SHP77 treated with DMSO at 0.1 percent for 48 hours (cell line): Measurements from ENCODE around the gene KCNMA1.

Experiments used
- DNase-seq: peaks from one replicate; lab custom pipeline; 2025; lab: John Stamatoyannopoulos, UW

KCNMA1 gene

DNA sequence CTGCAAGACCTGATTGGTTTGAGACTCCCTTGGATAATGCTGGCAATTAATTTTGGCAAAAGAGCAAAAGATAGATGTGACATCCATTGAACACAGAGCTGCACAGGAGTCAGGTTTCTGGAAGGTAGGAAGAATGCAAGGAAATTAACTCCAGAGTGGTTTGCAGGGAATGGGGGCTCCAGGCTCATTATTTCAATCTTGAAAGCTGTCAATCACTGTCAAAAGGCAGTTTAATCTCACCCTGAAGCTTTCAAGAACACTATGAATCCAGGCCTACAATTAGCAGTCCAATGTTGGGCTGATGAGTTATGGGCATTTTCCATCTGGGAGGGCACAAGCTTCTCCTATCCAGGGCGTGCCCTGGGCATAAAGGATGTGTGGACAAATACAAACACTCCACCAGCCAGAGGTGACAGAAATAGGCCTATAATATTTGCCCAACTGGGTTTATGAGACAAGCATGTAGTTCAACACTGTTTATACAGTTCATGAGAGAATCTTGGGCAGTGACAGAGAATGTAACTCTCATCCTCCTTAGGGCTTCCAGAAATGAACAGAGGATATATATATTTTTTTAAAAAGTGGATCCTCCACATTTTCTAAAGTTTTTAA lies 80.5 kb downstream of the KCNMA1 start:
- DNase-seq: no peak

DNA sequence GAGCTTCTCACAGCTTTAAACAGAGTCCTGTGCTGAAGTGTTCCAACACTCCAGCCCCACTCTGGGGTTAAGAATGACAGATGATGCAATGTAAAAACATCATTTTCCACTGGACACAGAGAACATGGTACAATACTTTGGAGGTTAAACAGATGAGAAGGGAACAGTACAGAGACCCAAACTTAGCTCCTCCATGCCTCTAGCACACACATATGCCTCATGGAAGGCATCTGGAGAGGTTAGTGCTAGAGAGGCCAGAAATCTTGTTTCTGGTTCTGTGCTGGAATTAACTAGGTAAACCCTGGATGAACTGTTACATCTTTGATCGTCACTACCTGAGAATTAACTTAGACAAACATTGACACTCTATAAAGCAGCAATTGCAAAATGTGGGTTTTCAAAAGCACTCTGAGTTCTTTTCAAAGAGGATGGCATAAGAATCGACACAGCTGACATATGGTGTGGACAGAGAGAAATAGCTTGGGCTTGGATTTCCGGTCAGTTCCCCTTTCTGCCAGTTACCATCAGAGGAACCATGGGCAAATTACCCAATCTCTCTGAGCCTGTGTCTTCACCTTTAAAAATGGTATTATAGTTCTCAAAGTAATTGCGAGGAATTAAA lies 81.9 kb downstream of the KCNMA1 start:
- DNase-seq: no peak

DNA sequence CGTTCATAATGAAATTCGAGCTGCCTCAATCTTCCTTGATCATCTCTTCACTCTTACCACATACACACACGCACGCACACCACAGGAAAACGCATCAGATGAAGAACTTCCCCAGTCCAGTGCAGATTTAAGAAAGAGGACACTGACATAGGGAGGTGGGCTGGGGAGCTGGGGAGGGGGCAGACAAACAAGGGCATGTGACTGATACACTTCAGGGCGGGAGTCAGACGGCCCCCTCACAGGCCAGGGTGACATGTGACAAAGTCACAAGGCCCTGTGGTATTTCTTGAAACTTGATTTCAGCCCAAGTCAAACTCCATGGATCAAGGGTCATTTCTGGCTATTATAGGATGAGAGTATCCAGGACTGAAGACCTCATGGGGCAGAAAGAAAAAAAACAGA lies 82.6 kb downstream of the KCNMA1 start:
- no peak for DNase-seq

DNA sequence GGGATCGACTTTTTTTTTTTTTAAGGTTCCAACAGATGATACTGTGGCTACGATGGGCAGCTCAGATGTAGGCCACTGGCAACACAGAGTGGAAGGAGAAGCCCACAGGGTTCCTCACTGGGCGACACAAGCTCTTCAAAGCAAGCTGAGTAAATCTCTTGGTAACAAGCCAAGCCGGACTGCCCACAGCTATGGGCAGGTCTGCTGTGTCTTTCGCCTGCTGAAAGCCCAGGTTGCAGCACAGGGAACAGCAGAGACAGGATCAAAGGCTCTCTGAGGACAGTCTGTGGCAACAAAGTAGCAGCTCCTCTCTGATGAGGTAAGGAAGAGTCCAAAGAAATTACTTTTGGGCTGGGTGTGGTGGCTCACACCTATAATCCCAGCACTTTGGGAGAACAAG lies 83.6 kb downstream of the KCNMA1 start:
- DNase-seq: no peak

DNA sequence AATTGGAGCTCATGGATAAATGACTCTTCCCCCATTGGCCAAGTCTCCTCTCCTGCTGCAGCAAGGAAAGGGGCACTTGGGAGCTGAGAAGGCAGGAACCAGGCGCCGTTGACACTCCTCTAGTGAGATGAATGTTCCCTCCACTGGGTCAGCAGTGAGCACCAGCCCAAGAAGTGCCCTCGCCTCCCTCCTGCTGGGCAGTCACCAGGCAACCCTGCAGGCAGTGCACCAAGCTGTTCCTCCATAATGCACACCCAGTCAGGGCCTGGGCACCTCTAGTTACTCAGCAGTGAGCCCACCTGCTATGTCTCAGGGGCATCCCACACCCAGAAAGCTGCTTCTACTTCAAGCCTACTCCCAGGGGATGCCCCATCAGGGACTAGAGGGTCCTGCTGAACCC lies 84.3 kb downstream of the KCNMA1 start:
- no peak for DNase-seq

DNA sequence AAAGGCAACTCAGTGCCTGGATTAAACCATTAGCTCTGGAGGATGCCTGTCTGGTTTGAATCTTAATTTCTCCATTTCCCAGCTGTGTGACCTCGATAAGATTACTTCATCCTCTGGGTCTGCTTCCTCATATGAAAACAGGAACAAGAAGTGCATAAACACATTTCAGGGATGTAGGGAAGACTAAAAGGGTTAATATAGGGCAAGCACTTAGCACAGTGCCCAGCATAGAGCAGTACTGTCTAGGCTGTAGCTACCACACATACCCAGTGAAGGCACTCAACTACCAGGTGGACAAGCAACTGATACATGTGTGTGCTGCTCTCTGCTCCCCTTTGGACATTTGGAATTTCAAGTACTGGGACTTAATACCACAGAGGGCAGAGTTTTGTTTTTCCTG lies 85.4 kb downstream of the KCNMA1 start:
- no peak for DNase-seq

DNA sequence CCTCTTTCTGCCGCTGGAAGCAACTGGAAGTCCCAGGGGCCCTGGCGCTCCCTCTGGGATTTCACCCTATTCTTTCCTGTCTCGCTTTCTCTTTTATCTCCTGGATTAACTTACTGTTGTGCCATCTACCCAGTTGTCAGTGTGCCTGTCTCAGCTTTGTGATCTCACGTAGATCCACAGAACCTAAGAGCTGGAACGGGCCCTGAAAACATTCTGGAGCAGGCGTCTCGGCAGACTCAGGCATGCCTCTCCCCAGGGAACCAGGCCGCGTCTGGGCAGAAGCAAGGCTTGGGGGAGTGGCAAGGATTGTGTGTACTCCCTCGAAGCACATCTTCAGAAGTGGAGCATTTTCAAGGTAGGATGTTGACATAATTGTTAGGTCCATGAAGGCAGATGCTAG lies 87.2 kb downstream of the KCNMA1 start:
- DNase-seq: no peak

DNA sequence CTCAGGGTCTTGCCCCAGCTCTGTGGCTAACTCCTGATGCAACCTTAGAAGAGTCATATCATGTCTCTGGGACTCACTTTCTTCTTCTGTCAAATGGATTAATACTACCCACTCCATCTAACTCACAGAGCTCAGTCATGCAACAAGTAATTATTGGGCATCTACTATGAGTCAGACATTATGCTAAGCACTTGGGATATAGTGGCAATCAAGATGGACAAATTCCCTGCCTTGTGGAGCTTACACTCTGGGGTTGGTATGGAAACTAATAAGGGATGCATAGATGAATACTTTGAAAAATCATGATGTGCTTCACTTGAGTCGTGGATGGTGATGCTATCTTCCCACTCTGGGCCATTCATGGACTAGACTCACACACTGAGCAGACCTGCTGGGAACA lies 88.9 kb downstream of the KCNMA1 start:
- no peak for DNase-seq

DNA sequence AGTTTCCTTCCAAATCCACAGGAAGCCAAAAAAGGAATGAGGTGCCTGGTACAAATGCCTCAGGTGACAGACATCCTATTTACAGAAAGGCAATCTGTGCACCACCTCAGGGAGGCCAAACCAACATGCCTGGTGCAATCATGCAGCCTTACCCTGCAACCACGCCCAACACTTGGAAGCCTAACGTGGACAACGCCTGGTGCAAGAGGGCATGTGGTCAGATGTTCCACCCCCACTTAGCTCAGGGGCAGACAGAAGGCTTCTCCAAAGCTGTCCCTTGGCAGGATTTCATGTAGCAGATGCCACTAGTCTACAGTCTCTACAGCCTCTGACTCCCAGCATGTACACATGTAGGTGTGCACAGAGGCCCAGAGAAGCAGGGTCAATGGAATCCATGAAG lies 89.5 kb downstream of the KCNMA1 start:
- no peak for DNase-seq

DNA sequence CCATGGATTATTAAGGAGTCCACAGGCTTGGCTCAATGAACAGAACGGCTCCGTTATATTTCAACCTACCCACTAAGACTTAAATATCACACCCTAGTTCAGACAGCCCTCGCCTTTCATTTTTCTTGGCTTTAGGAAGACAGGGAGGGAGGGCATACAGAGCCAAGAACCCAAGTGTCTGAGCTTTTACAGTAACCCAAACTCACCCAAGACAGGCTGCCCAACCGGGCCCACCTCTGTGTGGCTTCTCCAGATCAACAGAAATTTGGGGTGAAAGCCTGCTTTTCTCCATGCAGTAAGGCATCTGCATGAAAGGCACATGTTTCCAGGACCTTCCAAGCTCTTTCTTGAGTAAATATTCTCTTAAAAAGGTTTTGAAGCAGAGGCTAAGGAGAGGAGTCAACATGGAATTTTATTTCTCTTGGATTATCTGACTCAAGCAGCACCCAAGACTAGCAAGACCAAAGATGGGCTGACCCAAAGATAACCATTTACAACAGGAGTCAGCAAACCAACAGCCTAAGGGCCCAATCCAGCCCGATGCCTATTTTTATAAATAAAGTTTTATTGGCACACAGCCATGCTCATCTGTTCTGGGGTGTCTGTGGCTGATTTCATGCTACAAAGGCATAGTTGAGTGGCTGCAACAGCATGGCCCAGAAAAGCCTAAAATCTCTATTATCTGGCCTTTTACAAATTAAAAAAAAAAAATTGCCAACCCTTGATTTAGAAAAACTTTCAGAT lies 90.1 kb downstream of the KCNMA1 start:
- no peak for DNase-seq

DNA sequence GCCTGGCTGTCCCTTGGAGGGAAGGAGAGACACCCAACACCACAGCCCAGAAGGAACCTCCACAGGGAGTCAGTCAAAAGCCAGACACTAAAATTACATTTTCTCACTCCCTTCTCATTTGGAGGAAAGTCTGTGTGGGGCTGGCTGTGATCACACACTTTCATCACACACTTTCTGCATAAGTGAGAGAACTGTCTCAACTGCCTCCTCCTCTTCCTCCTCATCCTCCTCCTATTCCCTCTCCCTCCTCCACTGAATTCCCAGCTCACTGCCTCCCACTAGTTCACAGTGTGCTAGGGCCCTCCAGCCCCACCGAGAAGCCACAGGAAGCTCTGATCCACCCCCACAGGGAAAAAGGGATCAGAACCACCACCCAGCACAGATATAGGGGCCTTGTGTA lies 91.6 kb downstream of the KCNMA1 start:
- no peak for DNase-seq

DNA sequence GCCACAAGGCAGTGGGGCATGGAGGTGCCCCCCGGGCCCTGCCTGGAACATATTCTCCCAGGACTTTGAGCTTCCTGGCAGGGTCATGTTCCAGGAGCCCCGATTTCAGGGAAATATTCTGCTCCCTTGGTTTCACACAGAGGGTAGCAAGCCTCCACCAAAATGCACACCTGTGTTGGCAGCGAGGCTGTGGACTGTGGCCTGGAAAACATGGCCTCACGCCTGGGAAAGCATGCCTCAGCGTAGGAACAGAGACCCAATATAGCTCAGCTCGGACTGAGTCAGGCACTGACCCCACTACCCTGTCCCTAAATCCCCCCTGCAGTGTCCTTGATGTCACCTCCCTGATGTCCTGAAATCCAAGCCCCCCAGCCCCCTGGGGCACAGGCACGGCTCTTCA lies 92.0 kb downstream of the KCNMA1 start:
- no peak for DNase-seq

DNA sequence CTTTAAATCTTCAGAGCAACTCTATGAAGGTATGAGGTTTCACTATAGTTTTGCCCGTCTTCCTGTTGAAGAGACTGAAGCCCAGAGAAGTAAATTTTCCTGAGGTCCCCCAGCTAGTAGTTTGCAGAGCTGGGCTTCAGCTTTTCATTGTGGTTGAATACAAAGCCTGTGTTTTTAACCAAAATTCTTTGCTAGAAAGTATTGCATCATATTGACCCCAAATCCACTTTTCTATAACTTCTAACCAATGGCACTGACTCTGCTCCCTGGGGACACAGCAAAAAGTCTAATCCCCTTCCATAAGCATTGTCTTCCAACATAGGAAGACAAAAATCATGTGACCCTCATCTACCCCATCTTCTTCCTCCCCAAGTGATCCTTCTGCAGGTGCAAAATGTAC lies 93.0 kb downstream of the KCNMA1 start:
- no peak for DNase-seq

DNA sequence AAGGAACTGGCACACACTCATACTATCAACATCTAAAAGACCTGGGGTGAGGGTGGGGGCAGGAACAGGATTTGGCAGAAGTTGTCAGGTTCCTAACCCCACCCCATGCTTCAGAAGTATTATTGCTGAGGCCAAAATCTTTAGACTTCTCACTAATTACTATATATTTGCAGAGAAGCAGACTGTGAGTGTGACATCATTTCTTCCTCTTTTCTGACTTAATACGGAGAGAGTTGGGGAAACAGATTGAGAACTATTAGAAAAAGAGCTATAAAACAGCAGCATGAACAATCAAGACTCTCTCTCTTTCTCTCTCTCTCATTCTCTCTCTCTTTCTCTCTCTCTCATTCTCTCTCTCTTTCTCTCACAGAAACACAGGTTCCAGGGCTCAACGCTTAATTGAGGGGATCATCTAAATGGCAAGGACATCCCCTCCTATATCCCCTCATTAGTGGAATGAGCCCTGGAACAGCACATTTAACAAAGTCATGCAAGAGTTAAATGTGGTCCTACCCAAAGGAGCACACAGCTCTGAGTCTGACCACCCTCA lies 94.8 kb downstream of the KCNMA1 start:
- DNase-seq: no peak

DNA sequence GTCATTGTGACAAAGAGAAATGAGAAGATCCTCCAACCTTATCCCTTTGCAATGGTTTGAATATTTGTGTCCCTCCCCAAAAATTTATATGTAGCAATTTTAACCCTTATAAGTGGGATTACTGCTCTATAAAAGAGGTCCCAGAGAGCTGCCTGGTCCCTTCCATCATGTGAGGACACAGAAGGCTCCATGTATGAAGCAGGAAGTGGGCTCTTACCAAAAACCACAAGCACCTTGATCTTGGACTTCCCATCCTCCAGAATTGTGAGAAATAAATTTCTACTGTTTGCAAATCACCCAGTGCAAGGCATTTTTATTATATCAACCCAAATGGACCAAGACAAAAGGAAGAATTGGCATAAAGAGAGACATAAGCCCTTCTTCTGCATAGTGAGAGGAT lies 95.7 kb downstream of the KCNMA1 start:
- no peak for DNase-seq

DNA sequence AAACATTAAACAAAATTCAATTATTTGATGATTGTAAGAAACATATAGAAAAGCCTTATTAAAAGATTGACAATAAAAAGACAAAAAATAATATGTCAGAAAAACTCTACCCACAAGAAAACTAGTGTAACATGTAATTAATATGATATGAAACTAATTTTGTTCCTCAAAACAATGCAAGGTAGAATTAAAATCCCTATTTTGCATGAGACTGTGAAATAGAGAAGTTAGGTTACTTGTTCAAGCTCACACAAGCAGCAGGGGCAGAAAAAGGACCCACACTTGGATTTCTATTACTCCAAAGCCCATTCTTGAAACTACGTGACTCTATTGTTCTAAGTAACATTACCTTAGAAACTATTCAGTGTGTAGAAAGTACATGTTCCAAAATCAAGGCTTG lies 96.4 kb downstream of the KCNMA1 start:
- no peak for DNase-seq

DNA sequence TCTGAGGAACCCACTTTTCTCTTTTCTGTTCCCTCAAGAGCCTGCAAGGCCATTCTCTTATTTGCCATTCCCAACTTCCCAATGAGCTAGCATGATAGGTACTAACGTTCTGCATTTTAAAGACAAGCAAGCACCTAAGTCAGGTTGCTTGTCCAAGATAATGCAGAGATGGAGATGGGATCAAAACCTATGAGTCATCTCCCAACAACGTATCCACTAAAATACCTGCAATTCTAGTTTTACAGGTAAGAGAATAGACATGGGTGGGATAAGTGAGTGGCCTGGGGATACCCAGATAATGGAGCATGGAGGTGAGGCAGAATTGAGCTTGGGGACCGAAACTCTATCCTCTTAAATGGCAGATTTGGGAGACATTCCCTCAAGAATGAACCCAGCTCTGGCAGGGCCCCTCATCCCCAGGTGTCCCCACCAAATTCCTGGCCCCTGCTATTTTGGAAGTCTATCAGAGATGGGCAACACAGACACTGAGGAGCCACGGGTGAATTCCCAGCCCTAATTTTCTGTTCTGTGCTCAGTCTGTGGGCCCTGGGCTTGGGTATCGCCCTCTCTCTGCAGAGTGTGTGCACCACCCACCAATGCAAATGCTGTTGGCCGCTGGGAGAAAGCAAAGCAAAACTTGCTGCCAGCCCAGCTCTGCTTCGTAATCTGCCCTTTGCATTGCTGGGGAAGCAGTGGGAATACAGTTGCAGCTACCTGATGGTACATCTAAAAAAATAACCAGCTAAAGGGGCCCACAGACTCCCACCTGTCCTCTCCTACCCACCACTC lies 98.3 kb downstream of the KCNMA1 start:
- DNase-seq: no peak

DNA sequence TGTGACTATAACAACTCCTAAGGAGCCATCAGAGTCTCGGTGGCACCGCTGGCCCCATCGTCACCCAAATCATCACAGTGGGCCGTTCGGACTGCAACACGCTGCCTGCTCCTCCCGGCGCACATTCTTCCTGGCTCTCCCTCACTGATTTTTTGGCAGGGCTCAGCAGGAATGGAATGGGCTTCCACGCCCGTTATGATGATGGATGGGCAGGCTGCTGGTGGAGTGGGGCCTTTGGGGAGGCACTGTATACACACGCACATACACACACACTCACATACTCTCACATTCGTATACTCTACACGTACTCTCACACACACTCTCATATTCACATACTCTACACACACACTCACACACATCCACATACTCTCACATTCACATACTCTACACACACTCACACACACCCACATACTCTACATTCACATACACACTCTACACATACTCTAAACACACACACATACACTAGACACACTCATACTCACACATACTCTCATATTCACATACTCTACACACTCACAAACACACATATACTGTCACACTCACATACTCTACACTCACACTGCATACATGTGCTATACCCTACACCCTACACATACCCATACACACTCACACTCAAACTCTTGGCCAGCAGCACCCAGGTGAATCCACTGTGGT lies 99.8 kb downstream of the KCNMA1 start:
- no peak for DNase-seq

DNA sequence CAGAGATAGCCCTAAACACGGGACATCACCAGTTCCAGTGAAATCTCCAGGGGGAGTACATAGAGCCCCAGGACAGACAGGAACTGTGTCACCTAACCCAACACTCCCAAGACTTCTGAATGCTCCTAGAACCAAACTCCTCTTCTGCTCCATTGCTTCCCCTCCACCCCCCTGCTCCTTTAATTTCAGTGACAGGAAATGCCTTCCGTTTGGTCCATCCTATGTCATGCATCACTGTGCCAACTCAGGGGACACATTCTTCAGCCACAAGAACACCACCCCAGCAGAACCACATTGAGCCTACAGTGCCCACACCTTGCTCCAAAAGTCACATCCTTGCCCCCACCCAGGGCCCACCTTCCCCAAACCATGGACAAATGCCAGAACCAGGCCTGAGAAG lies 100.5 kb downstream of the KCNMA1 start:
- no peak for DNase-seq

DNA sequence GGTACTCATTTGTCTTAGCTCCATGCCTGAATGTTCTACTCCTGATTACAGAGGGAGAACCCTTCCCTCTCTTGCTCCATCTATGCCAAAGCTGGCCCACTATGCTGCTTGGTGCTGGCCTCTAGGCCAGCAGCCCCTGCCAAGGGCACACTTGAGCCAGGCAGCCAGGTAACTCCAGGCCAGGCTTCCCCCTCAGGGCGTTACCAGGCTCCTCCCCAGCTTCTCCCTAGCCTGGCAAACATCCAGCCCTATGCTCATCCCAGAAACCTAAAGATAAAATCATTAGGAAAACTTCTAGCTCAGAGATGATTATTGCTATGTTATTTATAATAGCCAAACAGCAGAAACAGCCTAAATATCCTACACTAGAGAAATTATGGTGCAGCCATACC lies 103.7 kb downstream of the KCNMA1 start:
- DNase-seq: no peak

DNA sequence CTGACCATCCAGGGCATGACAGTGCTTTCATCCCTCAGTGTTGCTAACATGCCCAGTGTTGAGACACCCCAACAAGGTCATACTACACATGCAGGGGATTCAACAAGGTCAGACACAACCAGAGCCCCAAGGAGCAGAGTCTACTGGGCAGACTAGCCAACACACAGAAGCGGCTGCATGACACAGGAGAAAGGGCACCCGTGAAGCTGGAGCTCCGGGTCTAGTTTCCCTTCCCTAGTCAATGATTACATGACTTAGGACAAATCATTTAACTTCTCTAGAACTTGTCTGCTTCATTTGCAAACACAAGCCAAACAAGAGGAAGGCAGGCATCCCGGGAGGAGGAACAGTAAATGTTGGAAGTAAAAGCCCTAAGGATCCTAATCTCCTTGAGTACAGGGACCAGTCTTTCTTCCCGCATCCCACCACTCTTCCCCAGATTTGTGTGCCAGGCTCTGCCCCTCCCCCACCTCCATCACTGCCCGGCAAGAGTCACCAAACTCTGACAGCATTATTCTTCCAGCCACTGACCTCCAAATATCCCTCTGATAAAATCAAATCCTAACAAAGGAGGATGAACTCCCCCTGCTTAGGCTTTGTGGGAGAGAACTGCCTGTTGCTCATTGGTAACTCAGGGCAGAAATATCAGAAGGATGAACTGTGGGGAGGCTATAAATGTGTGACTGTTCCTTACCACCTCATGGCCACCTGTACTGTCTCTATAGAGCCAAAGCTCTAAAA lies 104.3 kb downstream of the KCNMA1 start:
- DNase-seq: no peak
